Vagina (tissue), 2 donors: ENCODE results near the gene SMURF1. TPM values are rescaled to one million over a fixed set of nuclear protein-coding genes. Genes with fewer than 3 reads are reported as not detected.

ENCODE experiments used
- DNase-seq, 2 donors: peaks; one replicate each; pipeline ENCODE4 v3.0.0-alpha.2; 2017; ENCODE audit errors: extremely low spot score in 2 of 2
- H3K27ac ChIP-seq: fragments of 200-600 bp; sonication (generic); one replicate; pipeline ENCODE4 v1.5.1; 2019
- H3K27me3 ChIP-seq: fragments of 200-600 bp; sonication (generic); one replicate; pipeline ENCODE4 v1.5.1; 2019
- H3K36me3 ChIP-seq, 2 donors: fragments of 200-600 bp; sonication (generic); one replicate each; pipeline ENCODE4 v1.5.1; 2017 to 2019
- H3K4me1 ChIP-seq: fragments of 200-600 bp; sonication (generic); one replicate; pipeline ENCODE4 v1.5.1; 2019
- H3K4me3 ChIP-seq, 2 donors: fragments of 200-600 bp; sonication (generic); 1 replicate in 1 of 2; 2 replicates in 1 of 2; pipeline ENCODE4 v1.5.1; 2016 to 2019
- H3K9me3 ChIP-seq: fragments of 200-600 bp; sonication (generic); one replicate; pipeline ENCODE4 v1.5.1; 2019
- POLR2A ChIP-seq, 2 donors: fragments of 450-650 bp; IDR thresholded peaks; one replicate each; pipeline ENCODE4 v1.6.1; 2017; ENCODE audit warnings: antibody characterized with exemption in 2 of 2, mild to moderate bottlenecking in 2 of 2, moderate library complexity in 2 of 2
- POLR2AphosphoS5 ChIP-seq, 2 donors: sonication (generic); formaldehyde crosslinking; IDR thresholded peaks; one replicate each; pipeline ENCODE4 v1.9.0; 2017; ENCODE audit warnings: antibody characterized with exemption in 2 of 2, mild to moderate bottlenecking in 2 of 2, low read depth in 1 of 2; ENCODE audit not compliant: insufficient read depth in 1 of 2
- intact Hi-C: fragments of 100-400 bp; cut with DNase I; formaldehyde crosslinking; loops from one replicate; pipeline ENCODE4 v1.15.1; 2023
- total RNA-seq: library from RNA; depleted of rRNA; stranded (reverse); fragments of >200 nt; gene quantifications from one replicate; pipeline ENCODE4 v1.2.3, GENCODE V29; 2016
- TF ChIP-seq, protein P1 (sequence below), 3 experiments: fragments of 450-650 bp in 2 of 3; fragments of 200-600 bp in 1 of 3; sonication (generic) in 1 of 3; IDR thresholded peaks; one replicate each; pipeline ENCODE4 v1.5.1; 2017 to 2019; ENCODE audit warnings: antibody characterized with exemption in 3 of 3, mild to moderate bottlenecking in 2 of 3, moderate library complexity in 2 of 3

The SMURF1 gene
- 30.0 TPM for total RNA-seq

DNA sequence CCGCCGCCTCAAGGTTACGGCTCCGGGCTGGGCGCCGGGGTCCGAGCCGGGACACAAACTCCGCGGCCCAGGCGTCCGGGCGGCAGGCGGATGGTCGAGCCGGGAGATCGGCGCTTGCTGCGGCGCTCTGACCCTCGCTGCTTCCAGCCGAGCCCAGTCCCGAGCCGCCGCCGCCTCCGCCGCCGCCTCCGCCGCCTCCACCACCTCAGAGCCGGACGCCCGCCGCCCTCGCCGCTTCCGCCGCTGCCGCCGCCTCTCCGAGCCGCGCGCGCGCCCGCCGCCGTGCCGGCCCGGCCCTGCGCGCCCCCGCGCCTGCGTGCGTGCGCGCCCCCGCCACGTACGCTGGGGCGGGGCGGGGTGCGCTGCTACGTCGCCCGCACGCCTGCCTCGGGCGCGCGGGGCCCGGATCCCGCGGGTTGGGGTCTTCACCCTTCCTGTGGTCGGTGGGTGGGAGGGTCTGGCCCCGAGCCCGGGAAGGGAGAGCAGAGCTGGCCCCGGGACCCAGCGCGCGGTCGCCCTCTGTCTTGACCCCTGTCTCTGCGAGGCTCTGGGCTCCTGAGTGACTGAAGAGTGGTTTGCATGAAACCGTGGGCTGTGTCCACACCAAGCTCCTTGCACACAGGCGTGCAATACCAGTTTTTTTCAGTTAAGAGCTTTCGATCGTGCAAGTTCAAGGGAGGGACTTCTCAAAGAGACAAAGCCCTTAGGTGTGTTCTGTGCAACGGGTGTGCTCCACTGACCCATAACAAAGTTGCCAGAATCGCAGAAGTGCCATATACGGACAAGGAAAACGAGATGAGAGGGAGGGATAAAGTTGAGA lies at the start of gene SMURF1:
Gene SMURF1, minus strand, starts transcription at position 256 of the 820 bp plus-strand sequence. CDS start 328 bp downstream, outside the sequence.
- Histone ChIP-seq H3K36me3 (no peaks in the 10 kb centered on the region), H3K4me3 (peak within 1 kb of the TSS; percentile 97 to 99), H3K27me3 (no peaks in the 10 kb centered on the region), H3K9me3 (no peaks in the 10 kb centered on the region), H3K27ac (peak within 1 kb of the TSS; percentile 100), H3K4me1 (peaks cover 38% of the 10 kb centered on the region)
- no peak for DNase-seq
- TF ChIP-seq POLR2AphosphoS5 (IDR thresholded peaks at IDR 0.05; ENCODE audit: insufficient read depth in 1 of 2, low read depth in 1 of 2) (peak in 1 of 2 donors; percentile 68), POLR2A (IDR thresholded peaks at IDR 0.05) (no peak)
- intact Hi-C loops = loop anchor here (5.0 to 10.0 kb wide), 2 partner anchors 107 to 261 kb away; partner anchors contain the start of genes BUD31 and PDAP1

DNA sequence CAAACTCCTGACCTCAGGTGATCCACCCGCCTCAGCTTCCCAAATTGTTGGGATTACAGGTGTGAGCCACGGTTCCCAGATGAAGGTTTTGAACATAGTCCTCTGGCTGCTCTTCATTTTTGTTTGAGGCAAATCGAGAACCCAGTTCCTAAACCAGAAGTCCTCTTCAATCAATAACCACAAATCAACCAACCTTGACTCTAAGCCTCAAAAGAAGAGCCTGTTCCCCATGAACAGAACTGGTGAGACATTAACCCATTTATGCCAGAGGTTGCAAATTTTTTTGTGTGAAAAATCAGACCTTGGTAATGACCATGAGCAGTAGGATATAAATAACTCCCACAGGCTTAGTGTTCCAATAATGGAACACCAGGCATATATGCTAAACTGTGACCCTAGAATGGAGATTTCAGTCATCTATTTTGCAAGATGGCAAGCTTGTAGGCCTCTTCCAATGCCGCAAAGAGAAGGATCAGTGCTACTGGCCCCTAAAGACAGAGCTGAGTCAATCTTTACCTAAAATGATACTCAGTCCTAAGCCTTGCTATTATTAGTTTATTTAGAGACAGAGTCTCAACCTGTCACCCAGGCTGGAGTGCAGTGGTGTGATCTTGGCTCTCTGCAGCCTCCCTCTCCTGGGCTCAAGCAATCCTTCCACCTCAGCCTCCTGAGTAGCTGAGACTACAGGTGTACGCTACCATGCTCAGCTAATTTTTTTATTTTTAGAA lies 48.1 kb upstream of the SMURF1 start:
- no peaks in the 10 kb centered on the region for H3K9me3 ChIP-seq
- H3K27me3 ChIP-seq = no peaks in the 10 kb centered on the region
- no peak overlapping the region for H3K27ac ChIP-seq
- H3K36me3 ChIP-seq = no peaks in the 10 kb centered on the region
- no peak overlapping the region for H3K4me3 ChIP-seq
- intact Hi-C loops = no loop called here
- H3K4me1 ChIP-seq = peaks cover 10% of the 10 kb centered on the region
- DNase-seq = no peak
- TF ChIP-seq POLR2AphosphoS5 (IDR thresholded peaks at IDR 0.05; ENCODE audit: insufficient read depth in 1 of 2, low read depth in 1 of 2) = no peak
- TF ChIP-seq POLR2A (IDR thresholded peaks at IDR 0.05) = no peak
- TF ChIP-seq, protein P1, sequence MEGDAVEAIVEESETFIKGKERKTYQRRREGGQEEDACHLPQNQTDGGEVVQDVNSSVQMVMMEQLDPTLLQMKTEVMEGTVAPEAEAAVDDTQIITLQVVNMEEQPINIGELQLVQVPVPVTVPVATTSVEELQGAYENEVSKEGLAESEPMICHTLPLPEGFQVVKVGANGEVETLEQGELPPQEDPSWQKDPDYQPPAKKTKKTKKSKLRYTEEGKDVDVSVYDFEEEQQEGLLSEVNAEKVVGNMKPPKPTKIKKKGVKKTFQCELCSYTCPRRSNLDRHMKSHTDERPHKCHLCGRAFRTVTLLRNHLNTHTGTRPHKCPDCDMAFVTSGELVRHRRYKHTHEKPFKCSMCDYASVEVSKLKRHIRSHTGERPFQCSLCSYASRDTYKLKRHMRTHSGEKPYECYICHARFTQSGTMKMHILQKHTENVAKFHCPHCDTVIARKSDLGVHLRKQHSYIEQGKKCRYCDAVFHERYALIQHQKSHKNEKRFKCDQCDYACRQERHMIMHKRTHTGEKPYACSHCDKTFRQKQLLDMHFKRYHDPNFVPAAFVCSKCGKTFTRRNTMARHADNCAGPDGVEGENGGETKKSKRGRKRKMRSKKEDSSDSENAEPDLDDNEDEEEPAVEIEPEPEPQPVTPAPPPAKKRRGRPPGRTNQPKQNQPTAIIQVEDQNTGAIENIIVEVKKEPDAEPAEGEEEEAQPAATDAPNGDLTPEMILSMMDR (IDR thresholded peaks at IDR 0.05) = no peak

DNA sequence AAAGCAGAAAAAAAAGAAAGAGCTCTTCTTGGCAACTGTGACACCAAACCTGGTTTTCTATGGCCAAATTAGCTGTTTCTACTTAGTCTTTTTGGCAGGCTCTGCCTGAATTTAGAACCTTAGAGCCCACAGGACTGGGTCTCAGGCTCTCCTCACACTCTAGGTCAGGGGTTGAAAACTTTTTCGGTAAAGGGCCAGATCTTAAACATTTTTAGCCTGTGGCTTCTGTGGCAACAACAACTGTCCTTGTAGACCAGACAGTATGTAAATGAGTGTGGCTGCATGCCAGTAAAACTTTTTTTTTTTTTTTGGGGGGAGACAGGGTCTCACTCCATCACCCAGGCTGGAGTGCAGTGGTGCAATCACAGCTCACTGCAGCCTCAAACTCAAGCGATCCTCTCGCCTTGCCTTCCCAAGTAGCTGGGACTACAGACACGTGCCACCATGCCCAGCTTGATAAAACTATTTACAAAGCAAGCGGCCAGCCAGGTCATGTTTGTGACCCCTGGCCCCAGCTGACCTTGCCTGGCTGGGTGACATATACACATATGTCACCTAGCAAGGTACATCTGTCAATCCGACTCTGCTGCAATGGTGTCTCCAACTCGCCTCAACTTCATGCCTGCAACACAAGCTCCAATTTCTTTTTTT lies 46.6 kb upstream of the SMURF1 start:
- TF ChIP-seq POLR2AphosphoS5 (IDR thresholded peaks at IDR 0.05; ENCODE audit: insufficient read depth in 1 of 2, low read depth in 1 of 2) (no peak), POLR2A (IDR thresholded peaks at IDR 0.05) (no peak)
- TF ChIP-seq, protein P1 (IDR thresholded peaks at IDR 0.05) = no peak
- Histone ChIP-seq H3K27ac (no peak overlapping the region), H3K4me3 (no peak overlapping the region), H3K9me3 (no peaks in the 10 kb centered on the region), H3K4me1 (peaks cover 10% of the 10 kb centered on the region), H3K36me3 (no peaks in the 10 kb centered on the region), H3K27me3 (no peaks in the 10 kb centered on the region)
- intact Hi-C loops = no loop called here
- DNase-seq = no peak

DNA sequence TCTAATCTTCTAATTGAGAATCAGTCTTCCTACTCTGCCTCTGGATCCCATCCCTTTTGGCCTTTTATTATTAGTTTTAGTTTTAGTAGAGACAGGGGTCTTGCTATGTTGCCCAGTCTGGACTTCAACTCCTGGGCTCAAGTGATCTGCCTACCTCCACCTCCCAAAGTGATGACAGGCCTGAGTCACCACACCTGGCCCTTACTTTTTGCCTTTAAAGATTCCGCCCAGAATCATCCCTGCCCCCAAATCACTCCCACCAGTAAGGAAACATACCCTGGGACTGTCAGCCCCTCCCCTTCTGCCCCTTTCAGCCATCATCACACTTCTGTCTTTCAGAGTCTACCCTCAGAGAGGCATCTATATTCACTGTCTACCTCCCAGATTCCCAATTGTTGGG lies 45.3 kb upstream of the SMURF1 start:
- Histone ChIP-seq H3K27me3 (no peaks in the 10 kb centered on the region), H3K36me3 (no peaks in the 10 kb centered on the region), H3K27ac (no peak overlapping the region), H3K4me1 (peaks cover 8% of the 10 kb centered on the region), H3K4me3 (no peak overlapping the region), H3K9me3 (no peaks in the 10 kb centered on the region)
- intact Hi-C loops = no loop called here
- no peak for DNase-seq
- TF ChIP-seq POLR2AphosphoS5 (IDR thresholded peaks at IDR 0.05; ENCODE audit: insufficient read depth in 1 of 2, low read depth in 1 of 2) (no peak), POLR2A (IDR thresholded peaks at IDR 0.05) (no peak)
- TF ChIP-seq, protein P1 (IDR thresholded peaks at IDR 0.05) = no peak

DNA sequence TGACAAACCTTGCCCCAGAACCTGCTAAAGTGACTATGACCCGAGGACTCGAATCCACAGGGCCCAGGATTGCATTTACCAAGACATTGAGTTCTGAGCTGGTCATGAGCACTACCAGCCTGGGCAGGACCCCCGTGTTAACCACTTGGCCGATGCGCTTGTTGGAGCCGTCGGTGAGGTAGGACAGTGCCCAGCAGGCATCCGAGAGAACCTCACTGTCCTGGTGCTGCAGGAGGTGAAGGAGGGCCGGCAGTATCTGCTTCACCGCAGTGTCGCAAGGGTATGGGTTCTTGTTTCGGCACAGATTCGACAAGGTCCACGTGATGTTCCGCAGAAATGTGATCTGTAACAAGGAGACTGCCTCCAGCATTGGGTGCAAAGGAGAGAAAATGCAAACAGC lies 44.3 kb upstream of the SMURF1 start:
- Histone ChIP-seq H3K9me3 (no peaks in the 10 kb centered on the region), H3K27me3 (no peaks in the 10 kb centered on the region), H3K36me3 (no peaks in the 10 kb centered on the region), H3K4me3 (no peak overlapping the region), H3K4me1 (no peaks in the 10 kb centered on the region), H3K27ac (no peak overlapping the region)
- DNase-seq = no peak
- TF ChIP-seq POLR2AphosphoS5 (IDR thresholded peaks at IDR 0.05; ENCODE audit: insufficient read depth in 1 of 2, low read depth in 1 of 2) = no peak
- TF ChIP-seq, protein P1 (IDR thresholded peaks at IDR 0.05) = no peak
- intact Hi-C loops = no loop called here
